Activated CD4-positive, alpha-beta T cell treated with anti-CD3 and anti-CD28 coated beads, Interleukin-2, amount 50 U/mL, for 16 hours (primary cell): ENCODE data around the gene MDP1.
A peak's percentile ranks its signal among the peaks of the same experiment; 100 is the strongest.
"Not testable (repeated sequence)": the region's sequence is repeated elsewhere in the genome, so short reads cannot be mapped to it uniquely, and the experiment has no call there.

ENCODE experiments used
- DNase-seq: peaks from one replicate; pipeline ENCODE4 v3.0.0-alpha.2; 2020

MDP1 gene

GRCh38 chr14:24231263-24232120 is 15.6 kb upstream of the MDP1 start:
- no peak for DNase-seq

- no peak for DNase-seq
Measured at GRCh38 chr14:24228902-24229301, 13.0 kb upstream of the MDP1 start.

- DNase-seq = no peak
Measured at GRCh38 chr14:24226473-24226872, 10.6 kb upstream of the MDP1 start.

GRCh38 chr14:24224618-24225071 is 8.8 kb upstream of the MDP1 start:
- DNase-seq = no peak

- DNase-seq = not testable (repeated sequence)
Measured at GRCh38 chr14:24222987-24223386, 7.1 kb upstream of the MDP1 start.

- no peak for DNase-seq
Measured at GRCh38 chr14:24219521-24219920, 3.7 kb upstream of the MDP1 start.

- DNase-seq = no peak
Measured at GRCh38 chr14:24219080-24219479, 3.2 kb upstream of the MDP1 start.

GRCh38 chr14:24216876-24217275 is 1.0 kb upstream of the MDP1 start:
- not testable (repeated sequence) for DNase-seq

GRCh38 chr14:24216345-24216699 is 456 bp upstream of the MDP1 start:
- no peak for DNase-seq

GRCh38 chr14:24213866-24214662 is 1.8 kb downstream of the MDP1 start:
- no peak for DNase-seq

GRCh38 chr14:24212924-24213865 is 2.7 kb downstream of the MDP1 start, which contains the start of gene CHMP4A:
Gene CHMP4A, minus strand, starts transcription at chr14:24213488. Its CDS starts 49 bp downstream, at chr14:24213439.
- DNase-seq = peak; percentile 98

GRCh38 chr14:24211311-24211710 is 4.6 kb downstream of the MDP1 start:
- no peak for DNase-seq

GRCh38 chr14:24207625-24208024 is 8.2 kb downstream of the MDP1 start:
- no peak for DNase-seq

- DNase-seq = no peak
Measured at GRCh38 chr14:24207104-24207551, 8.7 kb downstream of the MDP1 start.

- DNase-seq = no peak
Measured at GRCh38 chr14:24206260-24207103, 9.4 kb downstream of the MDP1 start.

GRCh38 chr14:24204163-24205146 is 11.4 kb downstream of the MDP1 start:
- no peak for DNase-seq

GRCh38 chr14:24203249-24203886 is 12.5 kb downstream of the MDP1 start:
- not testable (repeated sequence) for DNase-seq

- DNase-seq = not testable (repeated sequence)
Measured at GRCh38 chr14:24202538-24202937, 13.3 kb downstream of the MDP1 start.

- DNase-seq = no peak
Measured at GRCh38 chr14:24198814-24199524, 16.9 kb downstream of the MDP1 start.
